Activated naive CD8-positive, alpha-beta T cell treated with anti-CD3 and anti-CD28 coated beads, Interleukin-2, amount 50 U/mL, for 24 hours (primary cell): ENCODE results near the gene PIRT.

ENCODE experiments used
- ATAC-seq: fragments of 150-1000 bp; cut with Tn5 transposase; one replicate; pipeline ENCODE4 v1.10.0; 2021
- DNase-seq: peaks from one replicate; pipeline ENCODE4 v3.0.0; 2021
- H3K27ac Mint-ChIP-seq: one replicate; pipeline ENCODE4 v1.8.0; 2021; ENCODE audit warnings: mild to moderate bottlenecking, mixed read lengths
- H3K27me3 Mint-ChIP-seq: one replicate; pipeline ENCODE4 v1.8.0; 2021; ENCODE audit warnings: mixed read lengths
- H3K36me3 Mint-ChIP-seq: one replicate; pipeline ENCODE4 v1.8.0; 2021; ENCODE audit warnings: low read depth, mixed read lengths
- H3K4me1 Mint-ChIP-seq: one replicate; pipeline ENCODE4 v1.8.0; 2021; ENCODE audit warnings: mixed read lengths
- H3K4me3 Mint-ChIP-seq: one replicate; pipeline ENCODE4 v1.8.0; 2021; ENCODE audit warnings: mild to moderate bottlenecking, moderate library complexity, mixed read lengths
- H3K9me3 Mint-ChIP-seq: one replicate; pipeline ENCODE4 v1.8.0; 2021; ENCODE audit warnings: mixed read lengths

The PIRT gene

DNA sequence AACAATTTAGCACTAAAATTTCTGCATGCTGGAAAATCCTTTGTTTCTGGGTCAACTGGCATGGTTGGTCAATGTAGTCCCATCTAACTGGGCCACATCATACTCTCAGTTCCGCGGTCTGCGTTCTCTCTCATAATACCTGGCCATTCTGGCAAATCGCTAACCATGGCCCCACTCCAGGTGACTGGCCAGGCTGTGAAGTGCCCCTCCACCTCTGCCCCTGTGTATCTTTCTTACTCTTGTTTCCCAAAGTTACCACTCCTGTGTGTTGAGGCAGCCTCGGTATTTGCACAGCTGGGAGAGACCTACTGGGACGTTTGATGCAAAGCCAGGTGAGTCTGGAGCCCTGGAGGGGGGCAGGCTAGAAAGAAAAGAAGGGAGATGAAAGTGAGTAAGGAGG, 32.0 kb downstream of the PIRT start:
- H3K27me3 Mint-ChIP-seq: no peaks in the 10 kb centered on the region
- H3K36me3 Mint-ChIP-seq: no peaks in the 10 kb centered on the region
- H3K27ac Mint-ChIP-seq: no peak overlapping the region
- no peak for ATAC-seq
- no peaks in the 10 kb centered on the region for H3K4me1 Mint-ChIP-seq
- DNase-seq: no peak
- no peak overlapping the region for H3K4me3 Mint-ChIP-seq
- no peaks in the 10 kb centered on the region for H3K9me3 Mint-ChIP-seq

DNA sequence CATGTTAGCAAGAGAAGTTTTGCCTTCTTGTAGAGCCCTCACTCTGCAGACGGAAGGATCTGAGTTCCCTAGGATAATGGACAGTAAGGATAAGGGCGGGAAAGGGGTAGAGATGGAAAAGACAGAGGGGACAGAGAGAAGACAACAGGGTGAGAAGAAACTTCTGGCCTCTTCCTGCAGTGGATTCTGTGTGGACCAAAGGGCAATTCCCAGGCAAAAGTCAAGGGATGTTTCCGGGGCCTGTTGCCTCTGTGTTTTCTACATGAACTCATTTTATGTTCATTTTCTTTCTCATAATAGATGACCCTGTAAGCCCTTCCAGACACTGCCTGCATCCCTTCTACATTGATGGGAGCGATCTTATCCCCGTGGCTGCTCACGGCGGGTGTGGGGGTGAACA, 33.3 kb downstream of the PIRT start:
- H3K4me1 Mint-ChIP-seq: no peaks in the 10 kb centered on the region
- no peak overlapping the region for H3K27ac Mint-ChIP-seq
- ATAC-seq: no peak
- no peaks in the 10 kb centered on the region for H3K36me3 Mint-ChIP-seq
- H3K27me3 Mint-ChIP-seq: no peaks in the 10 kb centered on the region
- DNase-seq: no peak
- no peaks in the 10 kb centered on the region for H3K9me3 Mint-ChIP-seq
- no peak overlapping the region for H3K4me3 Mint-ChIP-seq

DNA sequence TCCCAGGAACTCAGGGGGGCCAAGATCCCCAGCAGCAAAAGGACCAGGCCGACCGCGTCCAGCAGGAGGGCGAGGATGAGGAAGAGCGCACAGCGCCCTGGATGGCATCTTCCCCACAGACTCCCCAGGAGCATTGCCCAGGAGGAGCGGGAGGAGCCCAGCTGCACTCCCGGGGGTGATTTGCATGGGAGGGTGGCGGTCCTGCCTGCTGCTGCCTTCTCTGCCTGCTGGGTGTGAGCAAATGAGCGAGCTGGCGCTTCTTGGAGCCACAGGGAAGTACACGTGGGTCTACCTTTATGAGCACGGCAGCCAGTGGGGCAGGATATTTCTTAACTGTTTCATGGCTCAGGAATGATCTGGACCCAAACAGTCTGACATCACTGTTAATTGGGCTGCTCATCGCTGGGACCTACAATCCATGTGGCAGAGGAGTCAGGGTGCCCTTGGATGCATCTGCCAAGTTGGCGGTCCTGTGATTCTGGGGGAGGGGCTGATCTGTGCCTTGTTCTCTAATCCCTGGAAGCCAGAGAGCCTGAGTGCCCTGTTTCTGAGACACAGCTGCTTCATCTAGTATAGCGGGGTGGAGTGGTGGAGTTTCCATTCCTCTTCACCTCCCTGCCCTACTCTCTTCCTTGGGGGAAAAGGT, 33.9 kb downstream of the PIRT start, which contains the start of gene TMEM238L:
Gene TMEM238L (minus strand): TSS at position 270 of the 646 bp plus-strand sequence. CDS start 136 bp downstream, at position 134.
- no peak for ATAC-seq
- Mint-ChIP-seq H3K9me3 (no peaks in the 10 kb centered on the region), H3K4me1 (no peaks in the 10 kb centered on the region), H3K27ac (no peak within 1 kb of the TSS), H3K27me3 (no peaks in the 10 kb centered on the region), H3K4me3 (no peak within 1 kb of the TSS), H3K36me3 (no peaks in the 10 kb centered on the region)
- DNase-seq: no peak

DNA sequence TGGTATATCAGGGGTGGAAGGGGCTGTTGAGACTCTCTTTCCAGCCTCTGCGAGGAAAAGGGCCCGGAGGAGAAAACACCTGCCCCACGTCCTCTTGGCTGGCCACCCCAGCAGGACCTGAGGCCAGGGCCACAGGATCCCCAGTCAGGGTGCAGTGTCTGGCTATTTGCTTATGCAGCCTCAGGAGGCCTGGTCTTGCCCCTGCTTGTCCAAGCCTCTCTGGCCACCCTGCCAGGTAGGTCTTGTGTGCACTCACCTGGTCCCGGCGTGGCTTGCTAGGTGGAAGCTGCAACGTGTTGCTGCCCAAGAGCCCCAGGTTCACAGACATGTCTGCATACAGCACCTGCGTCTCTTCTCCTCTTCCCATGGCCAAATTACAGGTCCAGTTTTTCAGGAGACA, 34.5 kb downstream of the PIRT start:
- Mint-ChIP-seq H3K27me3 (no peaks in the 10 kb centered on the region), H3K4me3 (no peak overlapping the region), H3K4me1 (no peaks in the 10 kb centered on the region), H3K36me3 (no peaks in the 10 kb centered on the region), H3K27ac (no peak overlapping the region), H3K9me3 (no peaks in the 10 kb centered on the region)
- DNase-seq (no peak), ATAC-seq (no peak)

DNA sequence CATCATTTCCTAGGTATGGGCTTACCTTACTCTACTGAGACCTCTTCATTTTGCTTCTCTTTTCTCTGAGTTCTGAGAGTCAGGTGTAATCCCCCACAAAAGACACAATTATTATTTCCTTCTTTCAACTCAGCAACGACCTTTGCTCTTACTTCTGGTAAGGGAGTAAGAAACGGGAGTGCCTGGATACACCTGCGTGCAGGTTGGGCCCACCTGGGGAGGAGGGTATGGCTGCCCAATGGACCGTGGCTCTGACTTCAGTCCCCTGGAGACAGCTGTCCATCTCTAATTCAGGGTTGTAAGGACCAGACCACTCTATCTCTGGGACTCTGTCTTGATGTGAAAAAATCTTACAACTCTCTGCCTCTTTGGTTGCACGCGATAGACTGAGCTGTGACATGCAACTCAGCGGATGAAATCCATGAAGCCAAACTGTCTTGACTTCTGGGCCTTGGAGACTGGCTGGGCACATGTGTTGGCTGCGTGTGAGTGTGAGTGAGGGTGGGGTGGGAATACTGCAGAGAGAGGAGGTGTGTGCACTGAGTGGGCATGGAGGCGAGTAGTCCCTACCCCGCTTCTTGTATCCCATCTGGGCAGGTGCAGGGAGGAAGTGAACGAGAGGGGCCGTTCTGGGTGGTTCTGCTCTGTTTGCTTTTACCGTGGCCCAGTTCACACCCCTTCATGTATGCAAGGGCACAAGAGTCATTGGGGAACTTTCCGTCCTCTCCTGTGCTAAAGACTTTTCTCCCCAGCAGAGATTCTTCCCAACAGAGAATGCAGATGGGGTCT, 35.2 kb downstream of the PIRT start:
- H3K27me3 Mint-ChIP-seq: no peaks in the 10 kb centered on the region
- ATAC-seq: no peak
- no peak overlapping the region for H3K27ac Mint-ChIP-seq

DNA sequence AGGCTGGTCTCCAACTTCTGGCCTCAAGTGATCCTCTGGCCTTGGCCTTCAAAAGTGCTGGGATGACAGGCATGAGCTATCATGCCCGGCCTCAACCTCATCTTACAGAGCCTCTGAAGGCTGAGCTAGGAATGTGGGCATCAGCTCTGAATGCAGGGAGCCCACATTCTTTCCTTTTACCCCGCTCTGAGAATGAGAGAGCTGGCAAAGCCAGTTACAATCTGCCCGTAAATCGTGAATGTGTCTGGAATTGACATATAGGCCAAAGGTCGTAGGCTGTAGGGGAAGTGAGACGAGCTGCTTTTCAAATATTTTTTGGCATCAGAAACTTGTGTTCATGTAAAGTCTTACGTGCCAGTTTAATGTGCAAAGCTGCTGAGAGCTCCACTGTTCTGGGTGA, 38.5 kb downstream of the PIRT start:
- H3K9me3 Mint-ChIP-seq: no peaks in the 10 kb centered on the region
- no peaks in the 10 kb centered on the region for H3K36me3 Mint-ChIP-seq
- DNase-seq (no peak), ATAC-seq (no peak)
- H3K4me1 Mint-ChIP-seq: no peaks in the 10 kb centered on the region
- no peak overlapping the region for H3K4me3 Mint-ChIP-seq
- no peak overlapping the region for H3K27ac Mint-ChIP-seq
- H3K27me3 Mint-ChIP-seq: no peaks in the 10 kb centered on the region

More for the DNA sequence above, 35.2 kb downstream of the PIRT start:
- Mint-ChIP-seq H3K9me3 (no peaks in the 10 kb centered on the region), H3K4me1 (no peaks in the 10 kb centered on the region), H3K4me3 (no peak overlapping the region), H3K36me3 (no peaks in the 10 kb centered on the region)
- DNase-seq: no peak

DNA sequence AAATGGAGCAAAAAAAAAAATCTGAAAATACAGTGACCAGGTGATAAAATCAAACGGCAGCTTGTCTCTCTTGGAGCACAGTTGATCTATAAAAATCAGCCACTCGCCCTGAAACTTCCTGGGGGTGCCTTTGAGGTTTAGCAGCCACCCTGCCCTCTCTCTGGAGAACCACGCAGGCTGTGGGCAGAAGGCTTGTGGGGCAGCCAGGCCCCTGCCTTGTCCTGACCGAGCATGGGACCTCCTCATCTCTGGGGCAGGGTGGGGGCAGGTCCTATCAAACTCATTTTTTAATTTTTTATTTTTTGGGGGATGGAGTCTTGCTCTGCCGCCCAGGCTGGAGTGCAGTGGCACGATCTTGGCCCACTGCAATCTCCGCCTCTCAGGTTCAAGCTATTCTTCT, 39.0 kb downstream of the PIRT start:
- ATAC-seq (no peak), DNase-seq (no peak)
- Mint-ChIP-seq H3K27ac (no peak overlapping the region), H3K27me3 (no peaks in the 10 kb centered on the region), H3K4me1 (no peaks in the 10 kb centered on the region), H3K9me3 (no peaks in the 10 kb centered on the region), H3K36me3 (no peaks in the 10 kb centered on the region), H3K4me3 (no peak overlapping the region)

DNA sequence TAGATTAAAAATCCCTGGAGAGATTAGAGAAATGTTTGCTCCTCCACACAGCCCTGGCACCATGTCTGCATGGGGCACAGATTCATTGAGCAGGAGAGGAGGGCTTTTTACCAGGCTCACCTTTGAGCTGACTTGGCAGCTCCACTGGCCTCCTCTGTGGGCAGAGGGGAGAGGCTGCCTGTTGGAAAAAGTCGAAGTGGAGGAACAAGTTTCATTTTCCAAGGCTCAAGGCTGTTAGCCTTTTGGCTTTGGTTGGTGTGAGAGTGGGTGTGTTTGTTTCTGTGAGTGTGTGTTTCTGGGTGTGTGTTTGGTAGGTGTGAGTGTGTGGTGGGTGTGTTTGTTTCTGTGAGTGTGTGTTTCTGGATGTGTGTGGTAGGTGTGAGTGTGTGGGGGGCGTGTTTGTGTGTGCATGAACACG, 39.5 kb downstream of the PIRT start:
- DNase-seq (no peak), ATAC-seq (no peak)
- Mint-ChIP-seq H3K27ac (no peak overlapping the region), H3K4me1 (no peaks in the 10 kb centered on the region), H3K9me3 (no peaks in the 10 kb centered on the region), H3K36me3 (no peaks in the 10 kb centered on the region), H3K4me3 (no peak overlapping the region), H3K27me3 (no peaks in the 10 kb centered on the region)

DNA sequence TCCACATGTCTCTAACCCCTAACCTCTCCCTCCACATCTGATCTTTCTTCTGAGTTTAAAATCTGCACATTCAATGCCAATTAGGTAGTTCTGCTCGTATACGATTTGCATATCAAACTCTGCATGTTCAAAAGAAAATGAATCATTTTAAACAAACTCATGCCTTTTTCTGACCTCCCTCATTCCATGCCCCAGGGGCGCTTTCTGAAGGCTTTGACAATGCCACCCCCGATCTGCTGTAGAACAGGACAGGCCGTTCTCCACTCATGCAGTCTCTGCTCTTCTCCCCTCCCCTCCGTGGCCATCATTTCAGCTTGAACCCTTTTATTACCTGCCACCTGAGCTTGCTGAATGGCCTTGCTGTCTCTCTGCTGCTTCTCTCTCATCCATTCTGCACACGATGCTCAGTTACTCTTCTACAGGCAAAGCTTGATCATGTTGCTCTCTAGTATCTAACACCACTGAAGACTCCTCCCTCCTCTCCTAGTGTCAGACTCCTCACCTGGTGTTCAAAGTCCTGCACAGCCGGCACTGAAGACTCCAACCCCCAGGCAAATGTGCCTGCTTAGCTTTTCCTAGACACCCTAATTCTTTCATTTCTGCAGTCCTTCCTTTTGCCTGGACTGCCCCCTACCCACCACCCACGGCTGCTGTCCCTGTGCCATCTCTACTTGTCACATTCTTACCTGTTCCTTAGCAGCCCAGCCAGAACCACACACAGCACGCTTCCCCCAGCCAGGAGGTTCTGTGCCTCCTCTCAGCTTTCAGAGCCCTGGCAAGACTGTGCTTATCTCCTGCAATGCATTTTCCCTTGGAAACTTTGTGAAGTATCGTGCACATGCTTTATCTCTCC, 40.2 kb downstream of the PIRT start:
- H3K9me3 Mint-ChIP-seq: no peaks in the 10 kb centered on the region
- H3K4me3 Mint-ChIP-seq: no peak overlapping the region
- H3K4me1 Mint-ChIP-seq: no peaks in the 10 kb centered on the region
- no peaks in the 10 kb centered on the region for H3K27me3 Mint-ChIP-seq
- no peak for DNase-seq
- H3K36me3 Mint-ChIP-seq: no peaks in the 10 kb centered on the region
- no peak for ATAC-seq
- no peak overlapping the region for H3K27ac Mint-ChIP-seq

DNA sequence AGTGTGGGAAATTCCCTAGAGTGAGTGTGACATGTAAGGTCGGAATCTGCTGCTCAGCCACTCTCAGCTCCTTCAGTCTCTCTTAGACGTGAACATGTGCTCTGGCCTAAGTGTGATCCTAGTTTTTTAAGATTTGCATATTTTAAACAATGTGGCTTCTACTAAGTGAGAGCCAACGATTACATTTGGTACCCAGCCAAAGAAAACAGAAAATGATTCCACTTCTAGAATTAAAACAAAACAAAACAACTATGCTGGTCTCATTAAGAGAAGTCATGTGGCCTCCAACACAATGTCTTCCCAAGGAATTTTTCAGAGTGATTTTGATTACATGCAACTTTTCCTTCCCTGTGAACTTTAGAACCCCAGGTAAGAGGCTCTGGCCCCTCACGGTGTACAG, 44.1 kb downstream of the PIRT start:
- Mint-ChIP-seq H3K9me3 (no peaks in the 10 kb centered on the region), H3K4me1 (peaks cover 6% of the 10 kb centered on the region), H3K36me3 (no peaks in the 10 kb centered on the region), H3K27me3 (no peaks in the 10 kb centered on the region), H3K27ac (no peak overlapping the region), H3K4me3 (no peak overlapping the region)
- ATAC-seq (no peak), DNase-seq (no peak)

DNA sequence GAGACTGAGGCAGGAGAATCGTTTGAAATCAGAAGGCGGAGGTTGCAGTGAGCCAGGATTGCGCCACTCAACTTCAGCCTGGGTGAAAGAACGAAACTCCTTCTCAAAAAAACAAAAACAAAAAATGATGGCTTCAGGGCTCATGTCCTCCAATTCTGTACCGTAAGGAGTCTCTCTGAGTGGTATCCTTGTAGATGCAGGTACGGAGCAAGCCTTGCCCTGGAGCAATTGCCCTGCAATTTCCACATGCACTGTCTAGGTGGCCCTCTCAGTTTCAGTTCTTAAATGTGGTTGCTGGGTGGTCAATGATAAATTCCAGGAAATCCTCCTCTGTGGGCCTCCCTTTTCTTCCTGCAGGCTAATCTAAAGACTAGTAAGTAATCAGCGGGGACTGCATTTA, 44.6 kb downstream of the PIRT start:
- no peak overlapping the region for H3K27ac Mint-ChIP-seq
- DNase-seq (no peak), ATAC-seq (no peak)
- no peaks in the 10 kb centered on the region for H3K36me3 Mint-ChIP-seq
- no peak overlapping the region for H3K4me3 Mint-ChIP-seq
- no peaks in the 10 kb centered on the region for H3K27me3 Mint-ChIP-seq
- H3K9me3 Mint-ChIP-seq: no peaks in the 10 kb centered on the region
- peaks cover 6% of the 10 kb centered on the region for H3K4me1 Mint-ChIP-seq

DNA sequence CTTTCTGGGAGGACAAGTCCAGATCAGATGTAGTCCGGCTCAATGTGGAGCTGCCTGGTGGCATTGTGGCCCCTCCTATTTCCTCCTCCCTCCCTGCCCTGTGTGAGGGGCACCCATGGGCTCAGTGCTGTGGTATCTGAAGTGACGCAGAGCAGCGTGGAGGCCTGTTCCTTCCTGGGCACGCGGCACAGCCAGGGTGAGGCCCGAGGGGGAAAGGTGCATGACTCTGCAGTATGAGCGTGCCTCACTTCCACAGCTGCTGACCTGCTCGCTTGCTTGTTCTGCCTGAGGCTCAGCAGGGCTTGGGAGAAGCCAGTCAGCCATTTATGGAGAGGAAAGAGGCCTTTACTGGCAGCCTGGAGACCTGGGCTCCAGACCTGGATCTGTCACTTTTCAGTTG, 45.7 kb downstream of the PIRT start:
- H3K27ac Mint-ChIP-seq: no peak overlapping the region
- H3K4me3 Mint-ChIP-seq: no peak overlapping the region
- H3K4me1 Mint-ChIP-seq: peaks cover 6% of the 10 kb centered on the region
- peak; percentile 16 for DNase-seq
- peak; percentile 79 for ATAC-seq
- no peaks in the 10 kb centered on the region for H3K9me3 Mint-ChIP-seq
- H3K36me3 Mint-ChIP-seq: no peaks in the 10 kb centered on the region
- no peaks in the 10 kb centered on the region for H3K27me3 Mint-ChIP-seq

DNA sequence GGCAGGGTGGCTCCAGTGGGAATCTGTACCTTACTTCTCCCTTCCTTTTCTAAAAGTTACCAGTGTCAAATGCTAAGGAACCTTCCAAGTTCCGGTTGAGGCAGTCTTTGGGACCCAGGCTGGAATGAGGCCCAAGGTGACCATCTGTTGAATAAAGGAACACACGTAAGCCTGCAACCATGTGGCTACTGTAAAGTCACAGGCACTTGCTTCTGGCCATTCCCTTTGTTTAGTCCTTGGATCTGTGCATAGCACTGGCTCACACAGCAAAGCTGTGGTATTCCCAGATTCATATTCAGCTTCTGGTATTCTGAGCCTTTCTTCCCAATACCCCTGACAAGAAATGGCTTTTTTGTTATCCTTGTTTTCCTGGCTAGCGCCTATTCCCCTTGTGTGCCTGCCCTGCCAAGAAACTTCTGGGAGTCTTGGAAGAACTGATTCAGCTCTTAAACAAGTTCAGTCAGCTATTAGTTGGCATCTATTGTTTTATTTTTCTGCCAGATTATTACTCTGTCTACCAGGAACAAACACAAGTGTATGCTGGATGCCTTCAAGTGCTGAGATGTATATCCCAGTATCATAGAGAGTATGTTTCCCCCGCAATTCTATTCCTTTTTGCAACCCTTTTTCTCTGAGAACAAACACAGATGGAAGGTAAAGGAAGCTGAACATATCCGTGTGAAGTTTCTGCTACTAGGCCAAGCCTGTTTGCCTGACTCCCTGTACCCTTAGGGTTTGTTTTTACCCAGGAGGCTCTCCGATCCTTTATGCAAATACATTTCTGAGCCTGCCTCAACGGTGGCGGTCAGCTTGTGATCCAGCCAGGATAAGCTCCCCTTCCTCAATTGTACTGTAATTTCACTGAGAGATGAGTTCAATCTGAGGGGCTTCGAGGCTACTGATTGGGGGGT, 47.1 kb downstream of the PIRT start:
- Mint-ChIP-seq H3K36me3 (no peaks in the 10 kb centered on the region), H3K27ac (no peak overlapping the region), H3K27me3 (no peaks in the 10 kb centered on the region), H3K4me3 (no peak overlapping the region), H3K9me3 (no peaks in the 10 kb centered on the region), H3K4me1 (peaks cover 6% of the 10 kb centered on the region)
- ATAC-seq (no peak), DNase-seq (no peak)

DNA sequence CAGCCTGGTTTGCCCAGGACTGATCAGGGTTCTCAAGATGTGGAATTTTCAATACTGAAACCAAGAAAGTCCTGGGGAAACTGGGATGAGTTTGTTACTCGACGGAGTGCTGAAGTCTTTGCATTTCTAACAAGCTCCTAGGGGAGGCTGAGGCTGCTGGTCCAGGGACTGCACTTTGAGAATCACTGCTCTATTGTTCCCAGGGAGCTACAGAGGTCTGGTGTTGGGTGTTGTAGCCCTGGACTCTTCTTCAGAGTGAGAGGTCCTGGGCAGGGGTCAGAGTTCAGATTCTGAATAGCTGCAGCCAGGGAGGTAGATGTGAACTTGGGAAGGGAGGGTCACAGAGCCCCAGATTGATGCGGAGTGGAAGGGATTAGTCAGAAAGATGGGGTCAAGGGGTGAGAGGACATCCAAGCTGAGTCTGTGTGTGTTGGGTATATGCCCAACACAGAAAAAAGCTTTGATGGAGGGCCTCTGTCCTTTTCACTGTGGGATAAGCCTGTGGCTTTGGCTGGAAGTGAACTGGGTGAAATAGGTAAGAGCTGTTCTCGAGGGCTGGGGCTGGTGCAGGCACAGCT, 48.1 kb downstream of the PIRT start:
- Mint-ChIP-seq H3K9me3 (no peaks in the 10 kb centered on the region), H3K4me3 (no peak overlapping the region), H3K4me1 (peaks cover 6% of the 10 kb centered on the region), H3K36me3 (no peaks in the 10 kb centered on the region), H3K27ac (no peak overlapping the region), H3K27me3 (no peaks in the 10 kb centered on the region)
- ATAC-seq (no peak), DNase-seq (no peak)
